Panc1 (cell line): ENCODE data around the gene TERT.

Source experiments
- POLR2AphosphoS5 ChIP-seq: IDR thresholded peaks from 2 replicates; pipeline ENCODE4 v1.6.1; 2012; ENCODE audit warnings: mild to moderate bottlenecking, low read depth, low read length, moderate library complexity
- REST ChIP-seq, 2 experiments: IDR thresholded peaks; 2 replicates each; pipeline ENCODE4 v1.6.1; 2011 to 2012; ENCODE audit warnings: low read depth in 2 of 2, control low read depth in 1 of 2, low read length in 1 of 2, mild to moderate bottlenecking in 1 of 2, moderate library complexity in 1 of 2; ENCODE audit not compliant: insufficient read depth in 1 of 2
- SIN3A ChIP-seq: IDR thresholded peaks from 2 replicates; pipeline ENCODE4 v1.6.1; 2012; ENCODE audit warnings: low read depth, mild to moderate bottlenecking, low read length, moderate library complexity, borderline replicate concordance; ENCODE audit not compliant: insufficient read depth
- TCF7L2 ChIP-seq: IDR thresholded peaks from 2 replicates; pipeline ENCODE4 v1.6.1; 2011; ENCODE audit warnings: mild to moderate bottlenecking, low read depth, low read length, inconsistent platforms
- TF ChIP-seq, protein P1 (sequence below): fragments of 450-650 bp; IDR thresholded peaks from 2 replicates; pipeline ENCODE4 v1.5.1; 2017; ENCODE audit warnings: mild to moderate bottlenecking

- TF ChIP-seq, protein P1, sequence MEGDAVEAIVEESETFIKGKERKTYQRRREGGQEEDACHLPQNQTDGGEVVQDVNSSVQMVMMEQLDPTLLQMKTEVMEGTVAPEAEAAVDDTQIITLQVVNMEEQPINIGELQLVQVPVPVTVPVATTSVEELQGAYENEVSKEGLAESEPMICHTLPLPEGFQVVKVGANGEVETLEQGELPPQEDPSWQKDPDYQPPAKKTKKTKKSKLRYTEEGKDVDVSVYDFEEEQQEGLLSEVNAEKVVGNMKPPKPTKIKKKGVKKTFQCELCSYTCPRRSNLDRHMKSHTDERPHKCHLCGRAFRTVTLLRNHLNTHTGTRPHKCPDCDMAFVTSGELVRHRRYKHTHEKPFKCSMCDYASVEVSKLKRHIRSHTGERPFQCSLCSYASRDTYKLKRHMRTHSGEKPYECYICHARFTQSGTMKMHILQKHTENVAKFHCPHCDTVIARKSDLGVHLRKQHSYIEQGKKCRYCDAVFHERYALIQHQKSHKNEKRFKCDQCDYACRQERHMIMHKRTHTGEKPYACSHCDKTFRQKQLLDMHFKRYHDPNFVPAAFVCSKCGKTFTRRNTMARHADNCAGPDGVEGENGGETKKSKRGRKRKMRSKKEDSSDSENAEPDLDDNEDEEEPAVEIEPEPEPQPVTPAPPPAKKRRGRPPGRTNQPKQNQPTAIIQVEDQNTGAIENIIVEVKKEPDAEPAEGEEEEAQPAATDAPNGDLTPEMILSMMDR, result no peak
- TF ChIP-seq SIN3A, result no peak
- no peak for TF ChIP-seq POLR2AphosphoS5
- TF ChIP-seq TCF7L2, result no peak
- TF ChIP-seq REST (IDR thresholded peaks at IDR 0.05; ENCODE audit: insufficient read depth in 1 of 2, low read depth in 2 of 2, low read length in 1 of 2), result no peak
These were observed 74.5 kb downstream of the TERT start for GRCh38 chr5:1220351-1220750.
